Neural progenitor cell (in vitro differentiated cells): ENCODE measurements around the gene RNU1-2. TPM values are rescaled to one million over a fixed set of nuclear protein-coding genes. Genes with fewer than 3 reads are reported as not detected.
A peak's percentile ranks its signal among the peaks of the same experiment; 100 is the strongest.
"Not testable (repeated sequence)": the region's sequence is repeated elsewhere in the genome, so short reads cannot be mapped to it uniquely, and the experiment has no call there.

ENCODE experiments used
- DNase-seq: peaks from one replicate; pipeline ENCODE4 v3.0.0-alpha.2; 2016; ENCODE audit warnings: low spot score
- H2AFZ ChIP-seq: fragments of 200-600 bp; sonication (generic); replicated peaks from 2 replicates; pipeline ENCODE4 v1.6.1; 2016; ENCODE audit warnings: antibody characterized with exemption
- H3F3A ChIP-seq: fragments of 200-600 bp; sonication (generic); 2 replicates; pipeline ENCODE4 v1.6.1; 2016; ENCODE audit warnings: antibody characterized with exemption, low read depth
- H3K27ac ChIP-seq: fragments of 200-600 bp; sonication (generic); 2 replicates; pipeline ENCODE4 v1.5.1; 2016; ENCODE audit warnings: mild to moderate bottlenecking
- H3K27me3 ChIP-seq: fragments of 200-600 bp; sonication (generic); 2 replicates; pipeline ENCODE4 v1.6.1; 2016; ENCODE audit warnings: mild to moderate bottlenecking, moderate library complexity
- H3K36me3 ChIP-seq: fragments of 200-600 bp; sonication (generic); 2 replicates; pipeline ENCODE4 v1.5.1; 2016
- H3K4me1 ChIP-seq: fragments of 200-600 bp; sonication (generic); 2 replicates; pipeline ENCODE4 v1.6.1; 2016; ENCODE audit warnings: mixed run types
- H3K4me2 ChIP-seq: fragments of 200-600 bp; sonication (generic); 2 replicates; pipeline ENCODE4 v1.6.1; 2016
- H3K4me3 ChIP-seq: fragments of 200-600 bp; sonication (generic); 2 replicates; pipeline ENCODE4 v1.5.1; 2016
- H3K79me2 ChIP-seq: fragments of 200-600 bp; sonication (generic); 2 replicates; pipeline ENCODE4 v1.6.1; 2016; ENCODE audit warnings: low read depth
- H3K9ac ChIP-seq: fragments of 200-600 bp; sonication (generic); 2 replicates; pipeline ENCODE4 v1.6.1; 2016
- H3K9me3 ChIP-seq: fragments of 200-600 bp; sonication (generic); 2 replicates; pipeline ENCODE4 v1.5.1; 2016; ENCODE audit warnings: low read depth
- H4K20me1 ChIP-seq: fragments of 200-600 bp; sonication (generic); 2 replicates; pipeline ENCODE4 v1.6.1; 2016; ENCODE audit warnings: low read depth
- H3K27ac Mint-ChIP-seq: 3 replicates; pipeline ENCODE4 v1.8.0; 2021; ENCODE audit warnings: mixed read lengths
- H3K27me3 Mint-ChIP-seq: 2 replicates; pipeline ENCODE4 v1.8.0; 2022; ENCODE audit warnings: low read depth, mild to moderate bottlenecking, inconsistent platforms, moderate library complexity, mixed read lengths; ENCODE audit not compliant: insufficient read depth
- H3K36me3 Mint-ChIP-seq: 3 replicates; pipeline ENCODE4 v1.8.0; 2021; ENCODE audit warnings: mixed read lengths
- H3K4me1 Mint-ChIP-seq: 3 replicates; pipeline ENCODE4 v1.8.0; 2021; ENCODE audit warnings: mixed read lengths
- H3K4me3 Mint-ChIP-seq: 3 replicates; pipeline ENCODE4 v1.8.0; 2021; ENCODE audit warnings: mild to moderate bottlenecking, moderate library complexity, mixed read lengths
- H3K9me3 Mint-ChIP-seq: 3 replicates; pipeline ENCODE4 v1.8.0; 2020; ENCODE audit warnings: mixed read lengths
- CTCF ChIP-seq: fragments of 200-600 bp; sonication (generic); IDR thresholded peaks from 2 replicates; pipeline ENCODE4 v1.5.1; 2017; ENCODE audit warnings: antibody characterized with exemption, mild to moderate bottlenecking
- EZH2 ChIP-seq: fragments of 200-600 bp; sonication (generic); IDR thresholded peaks from 2 replicates; pipeline ENCODE4 v1.6.1; 2017; ENCODE audit warnings: antibody characterized with exemption, mild to moderate bottlenecking, moderate library complexity
- EZH2phosphoT487 ChIP-seq: fragments of 200-600 bp; sonication (generic); IDR thresholded peaks from 2 replicates; pipeline ENCODE4 v1.6.1; 2017; ENCODE audit warnings: antibody characterized with exemption
- total RNA-seq: library from RNA; depleted of rRNA; stranded (reverse); fragments of >200 nt; gene quantifications from 2 replicates; pipeline ENCODE4 v1.2.3, GENCODE V29; 2015; ENCODE audit warnings: low replicate concordance

Gene RNU1-2
- total RNA-seq, 1 donor from 2014 or later, result under 0.01 TPM

- H3K9me3 Mint-ChIP-seq, H3K9me3 ChIP-seq, H3K4me3 ChIP-seq, H3K27ac Mint-ChIP-seq, H3K4me1 Mint-ChIP-seq, H4K20me1 ChIP-seq, H3K4me3 Mint-ChIP-seq, H3K79me2 ChIP-seq, H3K27ac ChIP-seq, H3K36me3 Mint-ChIP-seq, H3K4me2 ChIP-seq, H2AFZ ChIP-seq, H3F3A ChIP-seq, H3K36me3 ChIP-seq, DNase-seq, H3K27me3 Mint-ChIP-seq, H3K4me1 ChIP-seq, H3K9ac ChIP-seq: not testable (repeated sequence)
- peaks cover 10% of the 10 kb centered on the region for H3K27me3 ChIP-seq
Measured at GRCh38 chr1:16881742-16882141, 14.0 kb upstream of the RNU1-2 start.

- H3K27ac ChIP-seq, result no peak overlapping the region
- H3K9me3 Mint-ChIP-seq, result no peaks in the 10 kb centered on the region
Measured at GRCh38 chr1:16882986-16883385, 12.8 kb upstream of the RNU1-2 start.

GRCh38 chr1:16884487-16884886, 11.3 kb upstream of the RNU1-2 start:
- H3K4me1 ChIP-seq, H3K9me3 Mint-ChIP-seq: not testable (repeated sequence)

More at GRCh38 chr1:16882986-16883385, 12.8 kb upstream of the RNU1-2 start:
- Histone ChIP-seq H3F3A (no peaks in the 10 kb centered on the region), H3K4me2 (no peak overlapping the region), H3K79me2 (no peaks in the 10 kb centered on the region), H2AFZ (peak overlapping the region; percentile 29), H3K4me3 (no peak overlapping the region), H3K4me1 (no peaks in the 10 kb centered on the region), H4K20me1 (no peaks in the 10 kb centered on the region), H3K27me3 (peaks cover 10% of the 10 kb centered on the region), H3K9me3 (no peaks in the 10 kb centered on the region), H3K36me3 (no peaks in the 10 kb centered on the region), H3K9ac (no peak overlapping the region)
- no peaks in the 10 kb centered on the region for H3K36me3 Mint-ChIP-seq
- H3K4me1 Mint-ChIP-seq, result peaks cover 9% of the 10 kb centered on the region
- no peak for TF ChIP-seq EZH2phosphoT487
- TF ChIP-seq CTCF, result no peak
- no peak for TF ChIP-seq EZH2
- no peak overlapping the region for H3K27ac Mint-ChIP-seq
- H3K4me3 Mint-ChIP-seq, result no peak overlapping the region
- H3K27me3 Mint-ChIP-seq, result peaks cover 8% of the 10 kb centered on the region
- no peak for DNase-seq

GRCh38 chr1:16886860-16887605, 8.7 kb upstream of the RNU1-2 start:
- no peak overlapping the region for H3K4me3 Mint-ChIP-seq
- Histone ChIP-seq H3K9ac (no peak overlapping the region), H3K9me3 (no peaks in the 10 kb centered on the region), H3K27ac (no peak overlapping the region), H3K4me2 (no peak overlapping the region), H2AFZ (no peak overlapping the region), H4K20me1 (no peaks in the 10 kb centered on the region), H3K4me3 (no peak overlapping the region), H3F3A (peaks cover 14% of the 10 kb centered on the region), H3K27me3 (no peaks in the 10 kb centered on the region), H3K79me2 (no peaks in the 10 kb centered on the region), H3K4me1 (no peaks in the 10 kb centered on the region), H3K36me3 (no peaks in the 10 kb centered on the region)
- H3K9me3 Mint-ChIP-seq, result no peaks in the 10 kb centered on the region
- H3K27me3 Mint-ChIP-seq, result peaks cover 10% of the 10 kb centered on the region
- no peaks in the 10 kb centered on the region for H3K36me3 Mint-ChIP-seq
- TF ChIP-seq EZH2 (no peak), EZH2phosphoT487 (no peak), CTCF (no peak)
- H3K4me1 Mint-ChIP-seq, result peaks cover 15% of the 10 kb centered on the region
- H3K27ac Mint-ChIP-seq, result no peak overlapping the region
- no peak for DNase-seq

More at GRCh38 chr1:16884487-16884886, 11.3 kb upstream of the RNU1-2 start:
- not testable (repeated sequence) for H3K9me3 ChIP-seq, H3K9ac ChIP-seq, H3K27me3 ChIP-seq, H3F3A ChIP-seq, DNase-seq, H3K36me3 ChIP-seq, H4K20me1 ChIP-seq, H3K27ac ChIP-seq, H3K27ac Mint-ChIP-seq, H2AFZ ChIP-seq, H3K4me1 Mint-ChIP-seq, H3K4me3 ChIP-seq, H3K36me3 Mint-ChIP-seq, H3K4me3 Mint-ChIP-seq, H3K4me2 ChIP-seq, H3K79me2 ChIP-seq
- peaks cover 10% of the 10 kb centered on the region for H3K27me3 Mint-ChIP-seq
